Activated CD8-positive, alpha-beta memory T cell treated with anti-CD3 and anti-CD28 coated beads, Interleukin-2, amount 50 U/mL, for 1 hour (primary cell): ENCODE results near the gene CD58.
A peak's percentile ranks its signal among the peaks of the same experiment; 100 is the strongest.

Experiments used
- DNase-seq: peaks from one replicate; pipeline ENCODE4 v3.0.0-alpha.2; 2020; ENCODE audit errors: extremely low read depth

The CD58 gene

GRCh38 chr1:116544588-116545358 lies 26.1 kb downstream of the CD58 start:
- DNase-seq = no peak

- DNase-seq = no peak
Observed at GRCh38 chr1:116540088-116540487, 30.7 kb downstream of the CD58 start.

GRCh38 chr1:116538544-116538943 lies 32.3 kb downstream of the CD58 start:
- no peak for DNase-seq

- DNase-seq = no peak
Observed at GRCh38 chr1:116537898-116538297, 32.9 kb downstream of the CD58 start.

- DNase-seq = no peak
Observed at GRCh38 chr1:116537040-116537831, 33.6 kb downstream of the CD58 start.

- no peak for DNase-seq
Observed at GRCh38 chr1:116534014-116534739, 36.6 kb downstream of the CD58 start.

GRCh38 chr1:116533429-116533820 lies 37.4 kb downstream of the CD58 start:
- no peak for DNase-seq

- no peak for DNase-seq
Observed at GRCh38 chr1:116532671-116533428, 38.0 kb downstream of the CD58 start.

- no peak for DNase-seq
Observed at GRCh38 chr1:116531917-116532316, 38.9 kb downstream of the CD58 start.

- no peak for DNase-seq
Observed at GRCh38 chr1:116529681-116530080, 41.1 kb downstream of the CD58 start.

- DNase-seq = no peak
Observed at GRCh38 chr1:116529199-116529631, 41.6 kb downstream of the CD58 start.

- no peak for DNase-seq
Observed at GRCh38 chr1:116528329-116529083, 42.3 kb downstream of the CD58 start.

GRCh38 chr1:116525440-116525839 lies 45.4 kb downstream of the CD58 start:
- no peak for DNase-seq

- no peak for DNase-seq
Observed at GRCh38 chr1:116521186-116521585, 49.6 kb downstream of the CD58 start.

GRCh38 chr1:116518400-116518799 lies 52.4 kb downstream of the CD58 start:
- no peak for DNase-seq

- no peak for DNase-seq
Observed at GRCh38 chr1:116516631-116517030, 54.2 kb downstream of the CD58 start.

GRCh38 chr1:116515702-116516101 lies 55.1 kb downstream of the CD58 start:
- DNase-seq = no peak

- peak; percentile 56 for DNase-seq
Observed at GRCh38 chr1:116514708-116515525, 55.9 kb downstream of the CD58 start.

- DNase-seq = no peak
Observed at GRCh38 chr1:116513956-116514355, 56.9 kb downstream of the CD58 start.

- DNase-seq = no peak
Observed at GRCh38 chr1:116511459-116512019, 59.3 kb downstream of the CD58 start.
